HepG2 (cell line): ENCODE results near the gene ADCYAP1R1.

Experiments
- ADNP ChIP-seq: sonication (generic); formaldehyde crosslinking; IDR thresholded peaks from 2 replicates; pipeline ENCODE4 v1.4.0; 2020; ENCODE audit warnings: missing genetic modification reagents
- ARNTL ChIP-seq: sonication (generic); formaldehyde crosslinking; IDR thresholded peaks from 2 replicates; pipeline ENCODE4 v1.4.0; 2020; ENCODE audit warnings: mild to moderate bottlenecking, missing genetic modification reagents
- FLYWCH1 ChIP-seq: sonication (generic); formaldehyde crosslinking; IDR thresholded peaks from 2 replicates; pipeline ENCODE4 v1.8.1; 2023; ENCODE audit warnings: mild to moderate bottlenecking, missing genetic modification reagents
- MYNN ChIP-seq: sonication (generic); formaldehyde crosslinking; IDR thresholded peaks from 2 replicates; pipeline ENCODE4 v1.4.0; 2020; ENCODE audit warnings: mild to moderate bottlenecking, low read depth, missing genetic modification reagents
- POLR2A ChIP-seq, 2 experiments: IDR thresholded peaks; 2 replicates each; pipeline ENCODE4 v1.6.1; 2011; ENCODE audit warnings: low read depth in 2 of 2, low read length in 2 of 2, mild to moderate bottlenecking in 1 of 2, moderate library complexity in 1 of 2; ENCODE audit not compliant: insufficient read depth in 1 of 2
- POLR2AphosphoS5 ChIP-seq: IDR thresholded peaks from 2 replicates; pipeline ENCODE4 v1.6.1; 2012; ENCODE audit warnings: low read depth, low read length
- SMC3 ChIP-seq: IDR thresholded peaks from 2 replicates; pipeline ENCODE4 v1.6.1; 2011; ENCODE audit warnings: low read length, improper control_type of control experiment
- ZNF121 ChIP-seq: sonication (generic); formaldehyde crosslinking; IDR thresholded peaks from 2 replicates; pipeline ENCODE4 v1.5.0; 2020; ENCODE audit warnings: mild to moderate bottlenecking, missing genetic modification reagents
- ZNF138 ChIP-seq: sonication (generic); formaldehyde crosslinking; IDR thresholded peaks from 2 replicates; pipeline ENCODE4 v1.5.0; 2020; ENCODE audit warnings: mild to moderate bottlenecking, low read depth, missing genetic modification reagents
- TF ChIP-seq, protein P1 (sequence below): sonication (generic); formaldehyde crosslinking; IDR thresholded peaks from 2 replicates; pipeline ENCODE4 v1.8.1; 2022; ENCODE audit warnings: low read depth, mild to moderate bottlenecking, missing genetic modification reagents
- TF ChIP-seq, protein P2 (sequence below), 2 experiments: IDR thresholded peaks; 2 replicates each; pipeline ENCODE4 v1.6.1; 2011 to 2012; ENCODE audit warnings: low read length in 2 of 2, borderline replicate concordance in 1 of 2, low read depth in 1 of 2, mild to moderate bottlenecking in 1 of 2, moderate library complexity in 1 of 2
- TF ChIP-seq, protein P3 (sequence below): sonication (generic); formaldehyde crosslinking; IDR thresholded peaks from 2 replicates; pipeline ENCODE4 v1.5.0; 2020; ENCODE audit warnings: mild to moderate bottlenecking, missing genetic modification reagents, moderate library complexity

DNA sequence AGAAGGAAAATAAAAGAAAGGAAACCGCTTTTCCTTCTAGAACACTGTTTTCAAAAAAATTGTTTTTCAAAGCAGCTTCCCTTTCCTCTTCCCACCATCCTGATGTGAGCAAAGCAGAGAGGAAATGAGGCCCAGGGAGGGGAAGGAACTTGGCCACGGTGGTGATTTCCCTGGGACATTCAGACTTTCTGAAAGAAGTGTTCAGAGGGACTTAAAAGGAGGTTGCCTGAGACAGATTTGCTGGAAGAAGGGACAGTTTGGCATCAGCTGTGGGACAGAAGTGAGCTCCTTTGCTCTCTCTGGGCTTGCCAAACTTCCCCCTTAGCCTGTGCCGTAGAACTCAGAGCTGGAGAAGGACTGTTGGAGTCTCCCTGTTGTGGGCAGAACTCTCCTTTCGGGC lies 30.3 kb downstream of the ADCYAP1R1 start:
- TF ChIP-seq POLR2A (IDR thresholded peaks at IDR 0.05; ENCODE audit: insufficient read depth in 1 of 2, low read depth in 2 of 2, low read length in 2 of 2) = no peak
- TF ChIP-seq POLR2AphosphoS5 = no peak
- TF ChIP-seq, protein P1, sequence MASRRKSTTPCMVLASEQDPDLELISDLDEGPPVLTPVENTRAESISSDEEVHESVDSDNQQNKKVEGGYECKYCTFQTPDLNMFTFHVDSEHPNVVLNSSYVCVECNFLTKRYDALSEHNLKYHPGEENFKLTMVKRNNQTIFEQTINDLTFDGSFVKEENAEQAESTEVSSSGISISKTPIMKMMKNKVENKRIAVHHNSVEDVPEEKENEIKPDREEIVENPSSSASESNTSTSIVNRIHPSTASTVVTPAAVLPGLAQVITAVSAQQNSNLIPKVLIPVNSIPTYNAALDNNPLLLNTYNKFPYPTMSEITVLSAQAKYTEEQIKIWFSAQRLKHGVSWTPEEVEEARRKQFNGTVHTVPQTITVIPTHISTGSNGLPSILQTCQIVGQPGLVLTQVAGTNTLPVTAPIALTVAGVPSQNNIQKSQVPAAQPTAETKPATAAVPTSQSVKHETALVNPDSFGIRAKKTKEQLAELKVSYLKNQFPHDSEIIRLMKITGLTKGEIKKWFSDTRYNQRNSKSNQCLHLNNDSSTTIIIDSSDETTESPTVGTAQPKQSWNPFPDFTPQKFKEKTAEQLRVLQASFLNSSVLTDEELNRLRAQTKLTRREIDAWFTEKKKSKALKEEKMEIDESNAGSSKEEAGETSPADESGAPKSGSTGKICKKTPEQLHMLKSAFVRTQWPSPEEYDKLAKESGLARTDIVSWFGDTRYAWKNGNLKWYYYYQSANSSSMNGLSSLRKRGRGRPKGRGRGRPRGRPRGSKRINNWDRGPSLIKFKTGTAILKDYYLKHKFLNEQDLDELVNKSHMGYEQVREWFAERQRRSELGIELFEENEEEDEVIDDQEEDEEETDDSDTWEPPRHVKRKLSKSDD (CRISPR knock-in tag) = no peak
- TF ChIP-seq, protein P2, sequence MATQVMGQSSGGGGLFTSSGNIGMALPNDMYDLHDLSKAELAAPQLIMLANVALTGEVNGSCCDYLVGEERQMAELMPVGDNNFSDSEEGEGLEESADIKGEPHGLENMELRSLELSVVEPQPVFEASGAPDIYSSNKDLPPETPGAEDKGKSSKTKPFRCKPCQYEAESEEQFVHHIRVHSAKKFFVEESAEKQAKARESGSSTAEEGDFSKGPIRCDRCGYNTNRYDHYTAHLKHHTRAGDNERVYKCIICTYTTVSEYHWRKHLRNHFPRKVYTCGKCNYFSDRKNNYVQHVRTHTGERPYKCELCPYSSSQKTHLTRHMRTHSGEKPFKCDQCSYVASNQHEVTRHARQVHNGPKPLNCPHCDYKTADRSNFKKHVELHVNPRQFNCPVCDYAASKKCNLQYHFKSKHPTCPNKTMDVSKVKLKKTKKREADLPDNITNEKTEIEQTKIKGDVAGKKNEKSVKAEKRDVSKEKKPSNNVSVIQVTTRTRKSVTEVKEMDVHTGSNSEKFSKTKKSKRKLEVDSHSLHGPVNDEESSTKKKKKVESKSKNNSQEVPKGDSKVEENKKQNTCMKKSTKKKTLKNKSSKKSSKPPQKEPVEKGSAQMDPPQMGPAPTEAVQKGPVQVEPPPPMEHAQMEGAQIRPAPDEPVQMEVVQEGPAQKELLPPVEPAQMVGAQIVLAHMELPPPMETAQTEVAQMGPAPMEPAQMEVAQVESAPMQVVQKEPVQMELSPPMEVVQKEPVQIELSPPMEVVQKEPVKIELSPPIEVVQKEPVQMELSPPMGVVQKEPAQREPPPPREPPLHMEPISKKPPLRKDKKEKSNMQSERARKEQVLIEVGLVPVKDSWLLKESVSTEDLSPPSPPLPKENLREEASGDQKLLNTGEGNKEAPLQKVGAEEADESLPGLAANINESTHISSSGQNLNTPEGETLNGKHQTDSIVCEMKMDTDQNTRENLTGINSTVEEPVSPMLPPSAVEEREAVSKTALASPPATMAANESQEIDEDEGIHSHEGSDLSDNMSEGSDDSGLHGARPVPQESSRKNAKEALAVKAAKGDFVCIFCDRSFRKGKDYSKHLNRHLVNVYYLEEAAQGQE (IDR thresholded peaks at IDR 0.05; ENCODE audit: borderline replicate concordance in 1 of 2, low read depth in 1 of 2, low read length in 2 of 2) = no peak
- TF ChIP-seq, protein P3, sequence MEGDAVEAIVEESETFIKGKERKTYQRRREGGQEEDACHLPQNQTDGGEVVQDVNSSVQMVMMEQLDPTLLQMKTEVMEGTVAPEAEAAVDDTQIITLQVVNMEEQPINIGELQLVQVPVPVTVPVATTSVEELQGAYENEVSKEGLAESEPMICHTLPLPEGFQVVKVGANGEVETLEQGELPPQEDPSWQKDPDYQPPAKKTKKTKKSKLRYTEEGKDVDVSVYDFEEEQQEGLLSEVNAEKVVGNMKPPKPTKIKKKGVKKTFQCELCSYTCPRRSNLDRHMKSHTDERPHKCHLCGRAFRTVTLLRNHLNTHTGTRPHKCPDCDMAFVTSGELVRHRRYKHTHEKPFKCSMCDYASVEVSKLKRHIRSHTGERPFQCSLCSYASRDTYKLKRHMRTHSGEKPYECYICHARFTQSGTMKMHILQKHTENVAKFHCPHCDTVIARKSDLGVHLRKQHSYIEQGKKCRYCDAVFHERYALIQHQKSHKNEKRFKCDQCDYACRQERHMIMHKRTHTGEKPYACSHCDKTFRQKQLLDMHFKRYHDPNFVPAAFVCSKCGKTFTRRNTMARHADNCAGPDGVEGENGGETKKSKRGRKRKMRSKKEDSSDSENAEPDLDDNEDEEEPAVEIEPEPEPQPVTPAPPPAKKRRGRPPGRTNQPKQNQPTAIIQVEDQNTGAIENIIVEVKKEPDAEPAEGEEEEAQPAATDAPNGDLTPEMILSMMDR (CRISPR knock-in tag) = no peak
- TF ChIP-seq ARNTL (CRISPR knock-in tag) = no peak
- no peak for TF ChIP-seq ZNF121 (CRISPR knock-in tag)
- TF ChIP-seq SMC3 = no peak
- TF ChIP-seq ADNP = no peak
- TF ChIP-seq MYNN (CRISPR knock-in tag) = no peak
- TF ChIP-seq ZNF138 (CRISPR knock-in tag) = no peak
- TF ChIP-seq FLYWCH1 = no peak
